Suprapubic skin (tissue), 4 donors: Measurements from ENCODE around the gene ZCCHC24. TPM values are rescaled to one million over a fixed set of nuclear protein-coding genes. Genes with fewer than 3 reads are reported as not detected.

Experiments used
- DNase-seq, 2 donors: peaks; one replicate each; pipeline ENCODE4 v3.0.0-alpha.2; 2019; ENCODE audit warnings: low spot score in 2 of 2
- H3K27ac ChIP-seq: fragments of 200-600 bp; sonication (generic); one replicate; pipeline ENCODE4 v1.5.1; 2019
- H3K27me3 ChIP-seq: fragments of 200-600 bp; sonication (generic); one replicate; pipeline ENCODE4 v1.5.1; 2019
- H3K36me3 ChIP-seq: fragments of 200-600 bp; sonication (generic); one replicate; pipeline ENCODE4 v1.5.1; 2019
- H3K4me1 ChIP-seq: fragments of 200-600 bp; sonication (generic); one replicate; pipeline ENCODE4 v1.5.1; 2019
- H3K4me3 ChIP-seq: fragments of 200-600 bp; sonication (generic); one replicate; pipeline ENCODE4 v1.5.1; 2019; ENCODE audit warnings: mild to moderate bottlenecking
- H3K9me3 ChIP-seq: fragments of 200-600 bp; sonication (generic); one replicate; pipeline ENCODE4 v1.5.1; 2019
- CTCF ChIP-seq, 2 donors: fragments of 200-600 bp in 1 of 2; fragments of 450-650 bp in 1 of 2; sonication (generic) in 1 of 2; IDR thresholded peaks; one replicate each; pipeline ENCODE4 v1.5.1; 2016 to 2019; ENCODE audit warnings: antibody characterized with exemption in 2 of 2, mild to moderate bottlenecking in 1 of 2, moderate library complexity in 1 of 2
- EP300 ChIP-seq: sonication (generic); formaldehyde crosslinking; IDR thresholded peaks from one replicate; pipeline ENCODE4 v1.6.1; 2017; ENCODE audit warnings: antibody characterized with exemption
- POLR2A ChIP-seq, 2 donors: fragments of 450-650 bp; IDR thresholded peaks; one replicate each; pipeline ENCODE4 v1.6.1; 2017; ENCODE audit warnings: antibody characterized with exemption in 2 of 2, mild to moderate bottlenecking in 2 of 2, moderate library complexity in 2 of 2
- POLR2AphosphoS5 ChIP-seq, 3 donors: sonication (generic); formaldehyde crosslinking; IDR thresholded peaks; one replicate each; pipeline ENCODE4 v1.6.1; 2017; ENCODE audit warnings: antibody characterized with exemption in 3 of 3
- WGBS: methylation state at CpG from one replicate; pipeline ENCODE4 v1.1.5; 2018; 5-methylcytosine and 5-hydroxymethylcytosine counted together
- total RNA-seq, 4 donors: library from RNA; depleted of rRNA; stranded (reverse); fragments of >200 nt; gene quantifications; one replicate each; pipeline ENCODE4 v1.1.0, GENCODE V29; 2016

Gene ZCCHC24
- total RNA-seq, 4 donors from 2014 or later, result 8.9 to 17.3 (median 12.8) TPM

- Histone ChIP-seq H3K27ac (no peak overlapping the region), H3K4me1 (peaks cover 15% of the 10 kb centered on the region), H3K36me3 (no peaks in the 10 kb centered on the region), H3K4me3 (no peak overlapping the region), H3K9me3 (no peaks in the 10 kb centered on the region), H3K27me3 (no peaks in the 10 kb centered on the region)
- DNase-seq, result no peak
- TF ChIP-seq CTCF (IDR thresholded peaks at IDR 0.05) (no peak), POLR2AphosphoS5 (IDR thresholded peaks at IDR 0.05) (no peak), EP300 (no peak), POLR2A (IDR thresholded peaks at IDR 0.05) (no peak)
- 88% methylated on average over 3 of the region's 3 CpGs for WGBS
Measured at GRCh38 chr10:79479283-79479909, 34.0 kb upstream of the ZCCHC24 start.

- TF ChIP-seq CTCF (IDR thresholded peaks at IDR 0.05), result no peak
- no peak for TF ChIP-seq EP300
- TF ChIP-seq POLR2AphosphoS5 (IDR thresholded peaks at IDR 0.05), result no peak
- TF ChIP-seq POLR2A (IDR thresholded peaks at IDR 0.05), result no peak
- H3K27me3 ChIP-seq, result no peaks in the 10 kb centered on the region
- no peak for DNase-seq
- 83% methylated on average over 7 of the region's 7 CpGs for WGBS
- no peaks in the 10 kb centered on the region for H3K36me3 ChIP-seq
- H3K9me3 ChIP-seq, result no peaks in the 10 kb centered on the region
- H3K27ac ChIP-seq, result no peak overlapping the region
- H3K4me3 ChIP-seq, result no peak overlapping the region
- H3K4me1 ChIP-seq, result peaks cover under 1% of the 10 kb centered on the region
Measured at GRCh38 chr10:79477456-79477855, 32.0 kb upstream of the ZCCHC24 start.

GRCh38 chr10:79476645-79477044, 31.2 kb upstream of the ZCCHC24 start:
- H3K4me3 ChIP-seq, result no peak overlapping the region
- no peaks in the 10 kb centered on the region for H3K4me1 ChIP-seq
- H3K9me3 ChIP-seq, result no peaks in the 10 kb centered on the region
- DNase-seq, result no peak
- H3K27ac ChIP-seq, result no peak overlapping the region
- no peaks in the 10 kb centered on the region for H3K36me3 ChIP-seq
- no peaks in the 10 kb centered on the region for H3K27me3 ChIP-seq
- no peak for TF ChIP-seq EP300
- TF ChIP-seq POLR2A (IDR thresholded peaks at IDR 0.05), result no peak
- TF ChIP-seq CTCF (IDR thresholded peaks at IDR 0.05), result no peak
- TF ChIP-seq POLR2AphosphoS5 (IDR thresholded peaks at IDR 0.05), result no peak

GRCh38 chr10:79475877-79476276, 30.5 kb upstream of the ZCCHC24 start:
- no peak for DNase-seq
- Histone ChIP-seq H3K36me3 (no peaks in the 10 kb centered on the region), H3K4me1 (no peaks in the 10 kb centered on the region), H3K4me3 (no peak overlapping the region), H3K27me3 (no peaks in the 10 kb centered on the region), H3K9me3 (no peaks in the 10 kb centered on the region), H3K27ac (no peak overlapping the region)
- 87% methylated on average over 3 of the region's 3 CpGs for WGBS
- no peak for TF ChIP-seq CTCF (IDR thresholded peaks at IDR 0.05)
- TF ChIP-seq POLR2A (IDR thresholded peaks at IDR 0.05), result no peak
- TF ChIP-seq POLR2AphosphoS5 (IDR thresholded peaks at IDR 0.05), result no peak
- TF ChIP-seq EP300, result no peak

- DNase-seq, result no peak
- H3K4me1 ChIP-seq, result no peaks in the 10 kb centered on the region
- H3K27me3 ChIP-seq, result no peaks in the 10 kb centered on the region
- TF ChIP-seq EP300 (no peak), POLR2AphosphoS5 (IDR thresholded peaks at IDR 0.05) (no peak), POLR2A (IDR thresholded peaks at IDR 0.05) (no peak), CTCF (IDR thresholded peaks at IDR 0.05) (no peak)
- H3K9me3 ChIP-seq, result no peaks in the 10 kb centered on the region
- H3K4me3 ChIP-seq, result no peak overlapping the region
- H3K36me3 ChIP-seq, result no peaks in the 10 kb centered on the region
- no peak overlapping the region for H3K27ac ChIP-seq
- WGBS, result 90% methylated on average over 7 of the region's 7 CpGs
Measured at GRCh38 chr10:79475119-79475653, 29.8 kb upstream of the ZCCHC24 start.
